Left ventricle myocardium inferior (tissue), 1 donor: Measurements from ENCODE around the gene SLC6A19. TPM values are rescaled to one million over a fixed set of nuclear protein-coding genes. Genes with fewer than 3 reads are reported as not detected.
A peak's percentile ranks its signal among the peaks of the same experiment; 100 is the strongest.

Source experiments
- DNase-seq: peaks from one replicate; pipeline ENCODE4 v3.0.0-alpha.2; 2020
- H3K27ac ChIP-seq: fragments of 200-600 bp; replicated peaks from 2 replicates; pipeline ENCODE4 v1.8.0; 2021
- H3K27me3 ChIP-seq: fragments of 200-600 bp; 2 replicates; pipeline ENCODE4 v1.8.0; 2021; ENCODE audit warnings: low read depth
- H3K36me3 ChIP-seq: fragments of 200-600 bp; 2 replicates; pipeline ENCODE4 v1.8.0; 2021
- H3K4me1 ChIP-seq: fragments of 200-600 bp; 2 replicates; pipeline ENCODE4 v1.8.0; 2021
- H3K4me3 ChIP-seq: fragments of 200-600 bp; 2 replicates; pipeline ENCODE4 v1.8.0; 2021; ENCODE audit warnings: mild to moderate bottlenecking, moderate library complexity
- H3K9me3 ChIP-seq: fragments of 200-600 bp; replicated peaks from 2 replicates; pipeline ENCODE4 v1.8.0; 2021
- intact Hi-C: fragments of 100-400 bp; cut with micrococcal nuclease; formaldehyde crosslinking; loops from one replicate; pipeline ENCODE4 v1.11.0; 2022
- total RNA-seq: library from RNA; stranded (reverse); fragmentation: NEBNext Ultra II Directional; extraction: Animal tissue kit (Norgen Biotek cat#: 25700); gene quantifications from one replicate; pipeline ENCODE4 v1.2.1, GENCODE V29; 2021
- TF ChIP-seq, protein P1 (sequence below): fragments of 200-600 bp; IDR thresholded peaks from 2 replicates; pipeline ENCODE4 v1.8.0; 2021; ENCODE audit warnings: antibody characterized with exemption, mild to moderate bottlenecking, borderline replicate concordance
- donor health status: DM: no; HTN: yes; CAD: no; lungs with severe emphysema.

Gene SLC6A19
- total RNA-seq, 1 donor from 2014 or later: not detected

DNA sequence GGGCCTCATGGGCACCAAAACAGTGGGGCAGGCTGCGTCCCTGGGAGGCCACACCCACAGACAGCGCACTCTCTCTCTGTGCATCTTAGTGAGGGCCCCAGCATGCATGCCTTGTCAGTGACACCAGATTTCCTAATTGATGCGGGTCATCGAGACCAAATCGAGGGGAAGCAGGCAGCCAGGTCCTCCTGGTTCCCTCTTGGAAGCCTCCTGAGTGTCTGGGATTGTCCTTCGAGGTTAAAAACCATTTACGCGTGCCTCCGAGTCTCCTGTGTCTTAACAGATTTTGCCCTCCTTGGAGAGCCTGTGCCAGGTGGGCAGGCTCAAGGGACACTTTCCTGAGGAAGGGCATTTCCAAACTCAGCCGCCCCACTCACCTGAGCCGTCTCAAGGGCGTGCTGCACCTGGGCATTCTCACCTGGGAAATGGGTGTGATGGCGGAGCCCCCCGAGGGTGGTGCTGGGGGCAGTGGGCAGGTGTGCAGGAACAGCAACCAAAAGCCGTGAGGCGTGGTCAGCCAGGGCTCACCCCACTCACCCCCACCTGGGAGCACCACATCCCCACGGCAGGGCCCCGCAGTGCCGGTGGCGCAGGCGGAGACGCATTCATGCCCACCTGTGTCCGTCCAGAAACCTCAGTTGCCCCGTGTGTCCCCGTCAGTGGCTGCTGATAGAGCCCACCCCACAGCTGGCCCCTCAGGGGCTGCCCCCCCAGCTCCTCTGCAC lies 2.7 kb downstream of the SLC6A19 start:
- Histone ChIP-seq H3K36me3 (no peaks in the 10 kb centered on the region), H3K27ac (no peak overlapping the region)

DNA sequence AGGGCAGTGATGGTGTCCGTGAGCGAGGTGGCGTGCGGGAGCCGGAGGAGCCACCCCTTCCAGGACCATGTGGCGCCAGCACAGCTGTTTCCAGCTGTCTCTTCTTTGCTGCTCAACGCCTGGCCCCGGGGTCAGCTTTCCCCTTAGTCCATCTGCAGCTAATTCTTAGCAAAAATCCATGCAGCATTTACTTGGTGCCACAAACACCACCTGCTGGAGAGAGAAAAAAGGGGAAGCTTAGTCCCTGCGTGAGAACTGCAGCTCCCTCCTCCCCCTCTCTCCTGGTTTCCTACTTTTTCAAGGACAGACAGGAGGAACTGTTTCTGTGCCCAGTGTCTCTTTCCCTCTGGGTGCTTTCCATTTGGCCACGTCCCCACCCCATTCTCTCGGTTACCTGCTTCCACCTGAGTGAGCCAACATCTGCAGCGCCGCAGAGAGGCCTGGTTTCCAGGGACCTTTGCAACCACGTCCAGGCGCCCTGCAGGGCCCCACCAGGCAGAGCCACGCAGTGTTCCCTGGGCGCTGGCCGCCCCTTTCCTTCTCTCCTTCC lies 3.4 kb downstream of the SLC6A19 start:
- no peak overlapping the region for H3K4me3 ChIP-seq

More for the DNA sequence above, 2.7 kb downstream of the SLC6A19 start:
- peaks cover 99% of the 10 kb centered on the region for H3K27me3 ChIP-seq
- peaks cover 7% of the 10 kb centered on the region for H3K4me1 ChIP-seq
- intact Hi-C loops: no loop called here
- no peaks in the 10 kb centered on the region for H3K9me3 ChIP-seq
- no peak for DNase-seq
- TF ChIP-seq, protein P1, sequence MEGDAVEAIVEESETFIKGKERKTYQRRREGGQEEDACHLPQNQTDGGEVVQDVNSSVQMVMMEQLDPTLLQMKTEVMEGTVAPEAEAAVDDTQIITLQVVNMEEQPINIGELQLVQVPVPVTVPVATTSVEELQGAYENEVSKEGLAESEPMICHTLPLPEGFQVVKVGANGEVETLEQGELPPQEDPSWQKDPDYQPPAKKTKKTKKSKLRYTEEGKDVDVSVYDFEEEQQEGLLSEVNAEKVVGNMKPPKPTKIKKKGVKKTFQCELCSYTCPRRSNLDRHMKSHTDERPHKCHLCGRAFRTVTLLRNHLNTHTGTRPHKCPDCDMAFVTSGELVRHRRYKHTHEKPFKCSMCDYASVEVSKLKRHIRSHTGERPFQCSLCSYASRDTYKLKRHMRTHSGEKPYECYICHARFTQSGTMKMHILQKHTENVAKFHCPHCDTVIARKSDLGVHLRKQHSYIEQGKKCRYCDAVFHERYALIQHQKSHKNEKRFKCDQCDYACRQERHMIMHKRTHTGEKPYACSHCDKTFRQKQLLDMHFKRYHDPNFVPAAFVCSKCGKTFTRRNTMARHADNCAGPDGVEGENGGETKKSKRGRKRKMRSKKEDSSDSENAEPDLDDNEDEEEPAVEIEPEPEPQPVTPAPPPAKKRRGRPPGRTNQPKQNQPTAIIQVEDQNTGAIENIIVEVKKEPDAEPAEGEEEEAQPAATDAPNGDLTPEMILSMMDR: no peak
- no peak overlapping the region for H3K4me3 ChIP-seq

DNA sequence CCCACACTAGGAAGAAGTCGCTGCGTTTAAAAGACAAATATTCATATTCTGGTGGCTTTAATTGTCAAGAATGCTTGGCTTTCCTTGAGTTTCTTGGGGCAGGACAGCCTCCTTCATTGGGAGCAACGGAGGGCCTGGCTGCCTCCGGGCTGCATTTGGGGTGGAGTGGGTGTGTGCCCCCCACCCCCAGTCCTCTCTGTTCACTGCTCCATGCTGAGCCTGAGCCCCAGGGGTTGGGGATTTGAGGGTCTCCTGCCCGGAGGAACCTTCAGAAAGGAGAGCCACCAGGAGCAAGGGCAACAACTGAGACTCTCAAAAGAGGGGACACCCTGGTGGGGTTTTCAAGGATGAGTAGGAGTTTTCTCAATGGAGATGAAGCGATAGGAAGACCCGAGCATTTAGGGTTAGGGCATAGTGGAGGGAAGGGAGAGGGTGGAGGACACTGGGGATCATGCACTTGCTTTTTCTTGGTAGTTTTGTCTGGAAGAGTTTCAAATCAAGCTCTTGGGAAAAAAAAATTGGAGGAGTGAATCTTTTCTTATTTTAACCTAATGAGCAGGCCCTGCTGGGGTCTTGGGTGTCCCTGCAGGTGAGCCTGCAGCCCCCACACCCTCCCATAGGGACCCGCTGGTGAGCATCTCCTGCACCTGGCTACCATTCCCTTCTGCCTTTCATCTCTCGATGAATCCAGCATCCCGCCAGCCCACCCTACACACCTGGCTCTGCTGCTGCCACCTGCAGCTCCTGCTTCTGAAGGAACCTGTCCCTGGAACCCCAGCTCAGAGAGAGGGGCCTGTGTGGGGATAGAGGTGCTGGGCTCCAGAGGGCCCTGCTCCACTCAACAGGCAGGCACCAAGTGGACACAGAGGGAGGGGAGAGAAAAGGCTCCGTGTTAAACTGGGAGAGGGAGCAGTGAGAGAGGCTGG lies 4.1 kb downstream of the SLC6A19 start:
- Histone ChIP-seq H3K36me3 (no peaks in the 10 kb centered on the region), H3K27me3 (peaks cover 98% of the 10 kb centered on the region), H3K4me3 (no peak overlapping the region), H3K27ac (no peak overlapping the region), H3K9me3 (no peaks in the 10 kb centered on the region), H3K4me1 (peaks cover 7% of the 10 kb centered on the region)
- DNase-seq: no peak
- intact Hi-C loops: no loop called here
- TF ChIP-seq, protein P1: no peak

More for the DNA sequence above, 3.4 kb downstream of the SLC6A19 start:
- no peaks in the 10 kb centered on the region for H3K9me3 ChIP-seq
- intact Hi-C loops: no loop called here
- DNase-seq: peak; percentile 33
- TF ChIP-seq, protein P1: peak; percentile 39
- no peak overlapping the region for H3K27ac ChIP-seq
- peaks cover 7% of the 10 kb centered on the region for H3K4me1 ChIP-seq
- peaks cover 98% of the 10 kb centered on the region for H3K27me3 ChIP-seq
- H3K36me3 ChIP-seq: no peaks in the 10 kb centered on the region

DNA sequence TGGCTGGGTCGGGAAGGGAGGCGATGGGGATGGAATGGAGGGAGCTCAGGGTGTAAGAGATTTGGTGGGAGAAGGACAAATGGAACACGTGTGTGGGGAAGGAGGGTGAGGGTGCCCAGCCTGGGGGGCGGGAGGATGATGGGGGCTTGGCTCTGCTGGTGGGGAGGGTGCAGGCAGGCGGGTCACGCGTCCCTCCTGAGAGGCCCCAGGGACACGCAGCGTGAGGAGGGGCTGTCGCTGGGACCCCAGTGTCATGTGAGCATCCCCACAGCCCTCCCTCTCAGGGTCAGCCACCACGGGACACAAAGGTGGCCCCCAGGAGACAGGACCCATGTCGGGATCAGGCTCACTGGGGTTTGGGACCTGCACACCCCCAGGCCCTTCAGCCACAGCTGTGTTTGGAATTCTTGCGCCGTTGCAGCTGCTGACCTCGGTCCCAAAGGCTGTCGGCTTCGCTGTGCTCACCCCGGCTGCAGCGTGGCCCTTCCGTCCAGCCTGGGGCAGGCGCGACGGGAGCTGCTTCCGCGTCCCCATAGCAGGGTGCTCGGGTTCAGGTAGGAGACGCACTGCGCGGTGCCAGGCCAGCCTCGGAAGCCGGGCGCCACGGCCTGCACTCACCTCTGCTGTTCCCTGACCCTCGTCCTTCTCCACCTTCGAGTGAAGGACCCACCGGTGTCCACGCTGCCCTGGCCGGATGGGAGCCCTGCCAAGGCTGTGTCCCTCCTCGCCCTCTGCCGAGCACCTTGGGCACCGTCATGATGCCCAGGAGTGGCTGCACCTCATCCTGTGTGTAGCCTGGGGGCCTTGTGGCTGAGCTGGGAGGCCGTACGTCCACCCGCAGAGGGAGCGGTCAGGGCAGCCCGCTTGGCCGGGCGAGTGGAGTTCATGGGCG lies 5.4 kb downstream of the SLC6A19 start:
- H3K9me3 ChIP-seq: no peaks in the 10 kb centered on the region
- H3K4me1 ChIP-seq: peaks cover 7% of the 10 kb centered on the region
- peaks cover 87% of the 10 kb centered on the region for H3K27me3 ChIP-seq
- no peaks in the 10 kb centered on the region for H3K36me3 ChIP-seq
- no peak for DNase-seq
- no peak overlapping the region for H3K4me3 ChIP-seq
- TF ChIP-seq, protein P1: no peak
- intact Hi-C loops: no loop called here
- no peak overlapping the region for H3K27ac ChIP-seq

DNA sequence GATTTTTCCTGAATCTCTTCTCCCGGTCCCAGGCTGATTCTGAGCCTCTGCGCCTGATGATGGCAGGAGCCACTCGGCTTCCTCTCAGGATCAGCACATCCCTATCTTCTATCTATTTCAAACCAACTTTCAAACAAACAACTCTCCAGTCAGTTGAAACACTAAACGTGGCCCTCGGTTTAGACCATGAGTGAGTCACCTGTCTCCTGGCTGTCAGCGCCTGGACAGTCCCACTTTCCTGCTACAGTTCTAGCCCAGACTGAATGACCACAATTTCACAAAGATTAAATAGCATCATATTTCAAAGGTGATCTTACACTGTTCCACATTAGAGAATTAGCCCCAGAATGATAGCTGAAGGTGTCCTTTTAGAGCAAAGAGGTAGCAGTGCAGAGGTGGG lies 6.2 kb downstream of the SLC6A19 start:
- H3K27ac ChIP-seq: no peak overlapping the region
- DNase-seq: no peak
- no peaks in the 10 kb centered on the region for H3K36me3 ChIP-seq
- peaks cover 7% of the 10 kb centered on the region for H3K4me1 ChIP-seq
- peaks cover 79% of the 10 kb centered on the region for H3K27me3 ChIP-seq
- H3K9me3 ChIP-seq: no peaks in the 10 kb centered on the region
- intact Hi-C loops: no loop called here
- no peak overlapping the region for H3K4me3 ChIP-seq
- TF ChIP-seq, protein P1: no peak
